Activated CD4-positive, alpha-beta T cell treated with anti-CD3 and anti-CD28 coated beads, Interleukin-2, amount 50 U/mL, for 24 hours (primary cell): Measurements from ENCODE around the gene LCP1.
"Not testable (repeated sequence)": the region's sequence is repeated elsewhere in the genome, so short reads cannot be mapped to it uniquely, and the experiment has no call there.

Experiments used
- DNase-seq, 2 donors: peaks; one replicate each; pipeline ENCODE4 v3.0.0-alpha.2; 2020; ENCODE audit warnings: low read depth in 1 of 2, low spot score in 1 of 2

LCP1 gene

DNA sequence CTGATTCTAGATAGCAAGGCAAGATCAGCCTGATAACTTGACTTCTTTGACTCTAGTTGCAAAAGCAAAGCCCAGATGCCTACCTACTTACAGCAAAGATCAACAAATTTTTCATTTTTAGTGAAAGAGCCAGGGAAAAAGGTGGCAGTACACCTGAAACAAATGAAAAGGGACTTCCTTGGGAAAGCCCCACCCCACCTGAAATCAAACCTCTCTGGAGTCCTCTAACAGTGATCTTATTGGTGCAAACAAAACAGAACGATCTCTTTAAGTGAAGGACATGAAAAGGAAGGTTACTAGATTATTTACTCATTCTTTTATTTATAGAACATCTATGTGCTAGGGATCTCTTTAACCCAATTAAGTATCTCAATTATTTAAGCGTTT is 507 bp upstream of the LCP1 start:
- DNase-seq, result no peak

DNA sequence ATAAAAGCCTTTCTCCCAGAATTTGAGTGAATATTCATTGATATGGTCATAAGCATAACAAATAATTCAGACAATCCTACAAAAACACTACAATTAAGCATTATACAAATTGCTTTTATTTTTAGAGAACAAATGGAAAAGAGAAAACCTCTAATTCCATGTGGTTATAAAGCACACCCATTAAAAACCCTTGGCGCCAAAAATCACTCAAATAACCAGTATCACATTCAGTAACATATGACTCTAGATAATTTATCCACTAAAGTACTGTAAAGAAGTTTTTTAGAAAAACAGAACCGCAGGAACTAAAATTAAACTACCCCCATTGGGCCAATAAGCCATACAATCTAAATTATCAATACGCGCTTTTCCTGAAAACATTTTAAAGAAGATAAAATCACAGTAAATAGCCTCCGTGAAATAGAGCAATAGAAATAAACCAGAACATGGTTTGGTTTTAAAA is 569 bp downstream of the LCP1 start:
- DNase-seq, result no peak

DNA sequence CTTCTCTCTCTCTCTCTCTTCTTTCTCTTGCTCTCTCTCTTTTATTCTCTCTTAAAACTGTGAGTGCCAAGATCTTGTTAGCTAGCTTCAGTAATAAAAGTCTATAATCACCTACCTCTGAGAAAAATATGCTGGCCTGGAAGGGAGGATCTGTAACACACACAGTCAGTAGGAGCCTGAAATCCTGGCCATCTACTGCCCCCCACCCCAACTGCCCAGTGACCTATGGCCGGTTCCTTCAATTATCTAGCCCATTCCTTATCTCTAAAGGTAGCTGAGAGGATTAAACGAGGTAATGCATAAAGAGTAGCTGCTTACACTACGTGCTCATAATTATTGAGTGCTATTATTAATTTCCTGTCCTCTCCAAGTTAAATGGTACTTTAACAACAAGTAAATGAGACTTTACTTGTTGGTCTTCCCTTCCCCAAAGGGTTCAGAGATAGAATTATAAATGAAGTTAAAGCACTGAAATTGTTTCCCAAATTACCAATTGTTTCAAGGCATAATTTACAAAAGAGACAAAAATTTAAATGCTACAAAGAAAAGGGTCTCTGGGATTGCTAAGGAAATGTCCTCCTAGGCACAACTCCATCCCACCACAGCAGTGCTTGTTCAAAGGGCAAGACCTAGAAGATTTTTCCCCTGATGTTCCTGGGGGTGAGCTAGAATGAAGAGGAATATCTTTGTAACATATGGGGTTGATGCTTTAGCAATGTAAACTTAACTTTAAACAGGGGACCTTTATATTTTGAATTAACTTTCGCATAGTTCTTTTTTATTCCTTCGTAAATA is 1.8 kb downstream of the LCP1 start:
- no peak for DNase-seq

DNA sequence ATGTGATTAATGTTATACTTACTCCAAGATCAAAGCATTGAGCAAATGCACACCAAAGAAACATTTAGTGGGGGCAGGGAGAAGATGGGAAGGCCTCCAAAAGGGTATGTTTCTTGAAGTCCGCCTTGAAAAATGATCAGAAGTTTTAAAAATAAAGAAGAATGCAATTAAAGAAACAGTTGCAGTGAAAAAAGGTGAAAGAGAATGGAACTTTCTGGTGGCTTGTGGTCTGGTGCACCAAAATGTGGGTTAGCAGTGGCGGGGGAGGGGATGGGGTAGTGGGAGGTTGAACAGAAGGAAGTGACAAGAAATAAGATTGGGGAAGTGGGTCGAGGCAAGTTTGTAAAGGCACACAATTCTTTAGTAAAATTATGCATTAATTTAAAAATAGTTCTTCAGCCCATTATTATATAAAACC is 2.5 kb downstream of the LCP1 start:
- DNase-seq, result peak in 1 of 2 donors; percentile 71

DNA sequence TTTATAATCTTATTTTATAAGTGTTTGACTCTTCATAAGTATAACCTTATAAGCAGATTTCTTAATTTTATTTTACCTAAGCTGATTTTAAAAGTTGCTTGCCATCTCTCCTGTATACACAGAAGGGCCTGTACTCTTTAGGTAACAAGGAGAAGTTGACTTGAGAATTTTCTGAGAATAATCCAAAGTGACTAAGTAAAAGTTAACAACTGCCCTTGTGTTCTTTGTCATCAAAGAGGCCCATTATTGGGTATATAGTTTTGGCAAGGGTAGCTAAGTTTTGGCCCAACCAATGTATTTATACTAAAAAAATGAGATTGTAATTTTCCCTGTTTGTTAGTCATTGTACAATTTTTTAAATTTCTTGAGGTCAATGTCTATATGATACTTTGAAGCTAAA is 3.2 kb downstream of the LCP1 start:
- DNase-seq, result no peak

DNA sequence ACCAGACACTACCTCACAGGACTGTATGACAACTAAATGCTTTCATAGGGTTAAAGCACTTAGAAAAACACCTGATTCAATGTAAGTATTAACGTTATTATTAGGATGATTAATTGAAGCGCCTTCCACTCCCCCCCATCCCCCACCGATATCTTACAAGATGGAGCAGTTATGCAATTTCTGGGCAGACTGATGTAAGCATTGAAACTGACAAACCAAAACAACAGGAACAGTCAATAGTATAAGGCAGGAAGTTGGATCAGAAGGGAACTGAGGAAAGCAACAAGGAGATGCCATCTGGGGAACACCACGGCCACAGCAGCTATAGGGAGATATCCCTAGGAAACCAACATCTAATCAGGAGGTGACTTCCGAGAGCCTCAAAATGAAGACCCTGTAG is 3.8 kb downstream of the LCP1 start:
- DNase-seq, result no peak

DNA sequence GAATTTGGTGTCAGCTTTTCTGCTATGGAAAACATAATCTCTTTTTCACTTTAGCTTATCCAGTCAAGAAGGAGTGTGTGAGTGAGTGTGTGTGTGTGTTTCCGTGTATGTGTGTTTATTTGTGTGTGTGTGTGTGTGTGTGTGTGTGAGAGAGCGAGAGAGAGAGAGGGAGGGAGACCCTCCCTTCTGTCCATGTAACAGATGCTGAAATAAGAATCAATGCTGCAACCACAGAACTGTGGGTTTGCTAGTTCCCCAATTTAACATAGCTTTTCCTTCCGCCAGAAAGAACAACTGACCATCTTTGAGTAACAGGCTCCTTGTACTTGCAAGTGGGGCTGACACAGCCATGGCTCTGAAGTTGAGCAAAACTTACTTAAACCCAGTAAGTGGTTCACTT is 5.2 kb downstream of the LCP1 start:
- no peak for DNase-seq

DNA sequence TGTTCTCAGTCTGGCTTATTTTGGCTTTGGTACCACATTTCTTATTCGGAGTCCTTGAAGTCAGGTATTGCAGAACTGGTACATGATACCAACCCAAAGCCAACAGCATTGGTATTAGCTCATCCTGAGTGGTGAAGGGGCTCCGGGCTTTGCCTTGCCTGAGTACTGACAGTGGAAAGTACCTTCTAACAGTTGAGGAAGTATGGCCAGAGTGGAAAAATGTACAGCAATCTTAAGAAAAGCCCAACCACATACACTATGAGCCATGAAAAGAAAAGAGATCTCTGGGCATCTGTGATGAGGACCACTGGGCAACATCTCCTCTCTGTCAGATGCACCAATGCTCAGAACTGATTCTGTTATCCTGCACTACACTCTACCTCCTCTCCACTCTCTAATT is 8.3 kb downstream of the LCP1 start:
- DNase-seq, result no peak

DNA sequence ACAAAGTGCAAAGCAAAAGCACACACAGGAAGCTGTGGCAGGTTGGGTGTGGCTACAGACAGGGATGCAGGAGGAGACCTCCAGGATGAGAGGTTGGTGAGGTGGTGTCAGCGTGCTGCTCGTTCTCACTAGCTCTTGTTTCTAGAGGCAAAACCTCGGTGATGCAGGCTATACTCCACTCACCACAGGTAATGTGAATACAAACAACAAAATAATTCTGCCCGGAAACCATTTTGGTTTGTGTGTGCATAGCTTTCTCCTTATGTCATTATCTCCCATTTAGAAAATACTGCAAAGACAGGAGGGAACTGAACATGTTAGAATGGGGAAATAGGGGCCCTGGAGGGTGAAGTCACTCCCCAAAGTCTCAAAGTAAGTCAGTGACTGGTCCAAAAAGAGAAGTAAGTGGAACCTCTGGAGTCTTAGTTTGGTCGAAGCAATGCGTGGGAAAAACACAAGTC is 9.4 kb downstream of the LCP1 start:
- no peak for DNase-seq

DNA sequence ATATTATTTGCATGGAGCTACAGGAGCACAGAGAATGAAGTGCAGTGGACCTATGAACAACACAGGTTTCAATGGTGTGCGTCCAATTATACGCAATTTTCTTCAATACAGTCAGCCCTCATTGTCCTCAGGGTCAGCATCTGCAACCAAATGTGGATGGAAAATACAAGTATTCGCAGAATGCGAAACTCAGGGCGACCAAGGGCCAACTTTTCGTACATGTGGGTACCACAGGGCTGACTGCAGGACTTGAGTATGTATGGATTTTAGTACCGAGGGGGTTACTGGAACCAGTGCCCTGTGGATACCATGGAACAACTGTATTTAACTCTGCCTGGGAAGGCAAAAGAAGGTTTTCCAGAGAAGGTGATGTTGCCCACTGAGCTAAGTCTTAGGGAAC is 10.2 kb downstream of the LCP1 start:
- no peak for DNase-seq

DNA sequence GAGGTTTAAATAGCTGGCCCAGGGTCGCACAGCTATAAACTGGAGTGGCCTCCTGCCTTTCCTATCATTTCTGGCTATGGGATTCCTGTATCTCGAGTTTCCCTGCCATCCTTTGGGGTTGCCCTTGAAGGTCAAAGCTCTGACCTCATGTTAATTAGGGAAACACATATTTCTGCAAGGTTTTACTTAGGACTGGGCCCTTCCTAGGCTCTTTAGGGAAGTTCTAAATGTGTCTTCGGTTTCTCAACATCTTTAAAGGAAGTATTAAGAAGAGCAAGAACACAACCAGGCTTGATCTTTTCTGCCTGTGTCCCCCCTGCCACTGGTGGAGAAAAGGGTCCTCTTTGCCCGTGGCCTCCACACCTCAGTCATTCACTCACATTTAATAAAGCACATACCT is 10.8 kb downstream of the LCP1 start:
- DNase-seq, result no peak

DNA sequence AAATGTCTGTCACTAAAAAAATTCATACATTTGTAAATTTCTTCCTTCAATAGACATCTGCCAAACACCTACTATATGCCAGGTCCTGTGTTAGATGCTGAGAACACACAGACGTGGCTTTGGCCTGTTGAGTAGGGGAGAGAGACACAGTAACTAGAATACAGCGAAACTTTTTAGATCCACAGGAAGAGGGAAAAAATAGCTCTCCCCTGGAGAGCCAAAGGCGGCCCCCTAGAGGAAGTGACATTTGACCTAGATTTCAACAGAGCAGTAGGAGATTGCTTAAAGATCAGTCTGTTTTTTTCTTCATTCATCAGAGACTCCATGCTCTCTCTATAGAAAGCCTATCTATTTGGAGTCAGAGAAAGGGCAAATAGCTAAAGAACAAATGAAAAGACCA is 11.3 kb downstream of the LCP1 start:
- DNase-seq, result no peak

DNA sequence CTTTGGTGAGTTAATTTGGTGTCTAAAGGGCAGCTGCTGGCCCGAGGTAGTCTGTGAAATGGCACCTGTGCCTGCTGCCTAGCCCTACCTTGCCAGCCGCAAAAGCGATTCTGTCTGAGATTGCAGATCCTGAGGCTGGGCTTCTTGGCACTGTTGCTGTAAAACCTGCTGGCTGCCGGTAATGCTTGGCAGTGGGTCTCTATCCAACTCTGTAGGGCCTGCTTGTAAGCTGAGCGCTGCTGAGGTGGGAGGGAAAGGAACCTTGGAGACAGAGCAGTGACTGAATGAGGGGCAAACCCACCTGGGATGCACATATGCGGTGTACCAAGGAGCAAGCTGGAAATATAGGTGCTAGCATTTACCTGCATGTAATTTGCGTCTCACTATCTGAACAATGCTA is 11.7 kb downstream of the LCP1 start:
- DNase-seq, result no peak

DNA sequence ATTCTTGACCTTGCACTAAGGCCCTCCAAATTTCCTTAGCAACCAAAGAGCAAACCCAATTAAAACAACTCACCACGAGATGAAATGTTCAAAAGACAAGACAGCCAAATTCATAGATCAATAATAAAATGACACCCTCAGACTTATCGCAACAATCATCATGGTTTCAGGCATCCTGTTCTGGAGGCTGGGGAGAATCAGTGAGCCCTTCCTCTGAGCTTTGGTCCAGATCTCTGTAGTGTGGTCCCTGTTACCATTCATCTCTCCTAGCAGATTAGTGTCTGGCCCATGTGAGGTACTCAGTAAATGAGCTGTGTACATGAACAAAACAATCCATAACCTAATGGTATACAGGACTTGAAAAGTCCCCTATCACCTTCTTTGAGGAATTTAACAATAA is 12.2 kb downstream of the LCP1 start:
- no peak for DNase-seq

DNA sequence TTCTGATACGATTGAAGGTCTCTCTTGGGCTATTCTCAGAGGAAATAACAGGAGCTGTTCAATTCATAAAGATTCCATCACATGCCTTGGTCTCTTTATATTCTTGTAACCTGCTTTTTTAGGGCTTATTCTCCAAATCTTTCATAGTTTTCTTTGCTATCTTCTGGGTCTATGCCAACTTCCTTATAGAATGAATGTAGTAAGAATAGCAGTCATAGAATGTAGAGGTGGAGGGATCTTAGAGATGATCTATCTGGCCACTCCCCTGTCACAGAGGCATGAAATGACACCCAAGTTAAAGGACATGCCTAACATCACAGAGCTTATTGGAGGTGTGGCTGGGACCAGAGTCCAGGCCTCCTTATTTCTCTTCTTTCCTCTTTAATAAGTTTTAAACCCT is 13.2 kb downstream of the LCP1 start:
- DNase-seq, result no peak

DNA sequence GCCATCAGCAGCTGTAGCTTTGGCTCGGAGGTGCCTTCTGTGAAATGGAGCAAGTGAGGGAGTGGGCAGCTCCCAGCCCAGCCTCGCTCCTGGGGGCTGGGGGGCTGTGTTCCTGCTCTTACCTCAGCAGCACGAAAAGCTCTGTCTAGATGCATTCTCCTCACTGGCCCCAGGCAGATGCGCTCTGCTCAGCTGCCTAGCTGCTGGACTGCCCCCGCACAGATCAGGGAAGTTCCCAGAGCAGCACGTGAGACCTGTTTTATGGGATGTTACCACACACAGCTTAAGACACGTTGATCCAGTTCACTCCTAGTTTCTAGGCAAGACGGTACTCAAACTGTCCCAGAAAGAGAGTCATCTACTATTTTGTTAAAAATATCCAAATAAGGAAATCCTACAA is 13.6 kb downstream of the LCP1 start:
- DNase-seq, result peak in 1 of 2 donors; percentile 47

DNA sequence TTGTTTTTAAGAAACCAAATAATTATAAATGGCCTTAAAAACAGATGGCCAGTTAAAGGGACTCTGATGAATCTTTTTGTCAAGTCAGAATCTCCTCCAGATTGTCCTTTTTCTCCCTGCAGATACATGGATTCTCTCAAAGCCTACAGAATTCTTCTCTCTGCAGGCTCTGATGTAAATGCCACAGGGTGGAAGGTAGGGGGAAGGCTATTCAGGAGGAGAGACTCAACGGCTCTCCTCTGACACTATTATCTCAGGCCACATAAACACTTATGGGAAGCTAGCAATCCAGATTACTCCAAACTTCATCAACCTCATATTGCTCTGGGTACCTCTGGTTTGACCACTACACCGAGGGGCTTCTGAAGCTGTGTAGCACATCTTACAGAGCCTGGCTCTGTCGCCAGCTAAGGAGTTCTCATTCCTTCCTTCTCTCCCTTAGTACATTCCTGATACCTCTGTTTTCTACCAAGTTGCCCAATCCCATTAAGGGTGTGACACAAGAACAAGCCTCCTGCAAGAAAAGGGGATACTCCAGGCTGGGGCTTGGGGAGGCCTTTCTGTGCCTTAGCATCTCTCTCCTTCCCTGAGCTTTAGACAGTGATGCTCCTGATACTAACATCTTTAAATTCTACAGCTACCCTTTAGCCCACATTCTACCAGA is 14.9 kb downstream of the LCP1 start:
- DNase-seq, result no peak

DNA sequence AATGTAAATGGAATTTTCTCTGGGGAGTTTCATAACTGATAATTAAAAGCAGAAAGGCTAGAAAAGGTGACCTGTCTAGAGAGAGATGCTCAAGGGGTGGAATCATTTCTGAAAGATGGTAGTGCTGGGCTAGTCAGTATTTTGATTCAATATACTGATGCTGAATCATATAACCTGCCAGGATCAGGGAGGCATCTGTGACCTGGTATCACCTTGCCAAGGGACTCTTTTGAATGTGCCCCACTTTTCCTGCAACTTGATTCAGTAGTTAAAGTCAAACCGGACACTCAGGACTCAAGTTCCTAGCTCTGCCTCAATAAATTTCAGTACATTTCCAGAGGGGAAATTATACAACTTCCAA is 15.8 kb downstream of the LCP1 start:
- DNase-seq, result no peak

DNA sequence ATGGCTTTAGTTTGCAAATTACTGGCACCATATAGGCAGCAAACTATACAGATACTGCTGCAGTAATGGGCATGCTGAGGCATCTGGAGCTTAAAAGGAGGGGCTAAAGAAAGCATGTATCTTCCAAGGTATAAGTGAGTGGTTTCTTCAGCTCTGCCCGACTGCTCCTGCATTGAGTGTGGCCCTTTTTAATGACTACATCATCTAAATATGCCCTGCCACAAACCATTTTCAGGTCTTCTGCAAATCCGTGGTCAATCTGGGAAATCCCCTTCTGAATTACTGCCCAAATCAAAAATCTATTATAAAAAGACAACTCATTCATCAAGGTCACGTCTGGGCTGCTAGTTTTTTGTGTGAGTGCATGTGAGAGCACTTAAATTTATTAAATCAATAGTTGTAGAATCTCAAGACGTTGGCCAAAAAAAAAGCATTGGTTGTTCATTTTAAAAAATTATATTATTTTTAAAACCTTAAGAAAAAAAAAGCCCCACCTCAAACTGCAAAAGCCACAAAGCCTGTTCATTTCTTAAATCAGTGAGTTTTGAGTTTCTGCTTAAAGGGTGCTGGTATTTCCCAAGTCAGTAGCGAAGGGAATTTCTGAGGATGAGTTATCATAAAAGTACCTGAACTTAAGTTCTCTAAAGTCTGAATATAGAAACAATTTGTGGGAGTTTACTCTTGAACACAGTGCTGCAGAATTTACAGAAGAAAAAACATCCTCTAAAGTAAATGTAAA is 16.3 kb downstream of the LCP1 start:
- peak in 1 of 2 donors; percentile 65 for DNase-seq

DNA sequence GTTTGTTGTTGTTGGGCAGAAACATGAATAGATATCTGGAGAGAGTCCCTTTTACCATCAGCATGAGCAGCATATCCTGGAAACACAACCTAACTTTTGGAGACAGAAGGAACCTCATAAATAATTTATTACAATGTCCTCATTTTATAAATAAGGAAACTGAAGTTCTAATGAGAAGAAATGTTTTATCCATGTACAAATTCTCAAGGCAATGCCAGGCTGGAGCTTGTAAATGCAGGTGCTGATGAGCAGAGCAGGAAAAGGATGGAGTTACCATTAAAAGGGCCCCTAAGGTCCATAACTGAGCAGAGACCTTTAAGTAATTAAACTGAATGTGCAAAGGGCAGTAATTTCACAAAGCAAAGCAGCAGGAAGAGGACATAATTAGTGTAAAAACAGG is 17.3 kb downstream of the LCP1 start:
- no peak for DNase-seq

DNA sequence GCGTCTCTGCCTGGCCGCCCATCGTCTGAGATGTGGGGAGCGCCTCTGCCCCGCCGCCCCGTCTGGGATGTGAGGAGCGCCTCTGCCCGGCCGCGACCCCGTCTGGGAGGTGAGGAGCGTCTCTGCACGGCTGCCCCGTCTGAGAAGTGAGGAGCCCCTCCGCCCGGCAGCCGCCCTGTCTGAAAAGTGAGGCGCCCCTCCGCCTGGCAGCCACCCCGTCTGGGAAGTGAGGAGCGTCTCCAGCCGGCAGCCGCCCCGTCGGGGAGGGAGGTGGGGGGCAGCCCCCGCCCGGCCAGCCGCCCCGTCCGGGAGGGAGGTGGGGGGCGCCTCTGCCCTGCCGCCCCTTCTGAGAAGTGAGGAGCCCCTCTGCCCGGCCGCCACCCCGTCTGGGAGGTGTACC is 19.2 kb downstream of the LCP1 start:
- not testable (repeated sequence) for DNase-seq

DNA sequence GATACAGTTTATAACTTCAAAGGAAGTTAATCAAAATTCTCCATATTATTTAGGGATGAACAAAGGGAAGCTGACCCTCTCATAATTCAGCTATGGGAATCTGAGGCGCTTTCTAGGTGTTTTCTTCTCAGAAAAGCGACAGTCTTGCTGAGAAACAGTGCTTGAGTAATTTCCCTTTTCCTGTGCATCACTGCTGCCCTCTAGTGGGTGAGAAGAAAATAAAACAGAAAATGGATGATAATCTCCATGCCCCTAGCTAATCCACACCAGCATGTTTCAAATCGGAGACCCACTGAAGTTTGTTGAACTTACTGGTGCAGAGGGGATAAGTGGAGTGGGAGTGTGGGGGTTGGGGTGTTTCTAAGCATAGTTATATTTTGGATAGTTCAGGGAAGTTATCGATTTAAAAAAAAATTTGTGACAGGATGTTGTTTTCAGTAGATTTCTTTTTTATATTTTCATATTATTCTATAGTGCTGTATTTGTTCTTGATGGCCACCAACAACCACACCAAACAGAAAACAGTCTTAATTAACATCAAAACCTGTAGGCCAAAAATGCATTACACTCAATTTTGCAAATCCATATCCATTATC is 21.4 kb downstream of the LCP1 start:
- peak in 1 of 2 donors; percentile 60 for DNase-seq
